K562 (cell line): ENCODE measurements around the gene AKAP12. TPM values are rescaled to one million over a fixed set of nuclear protein-coding genes. Genes with fewer than 3 reads are reported as not detected.
A peak's percentile ranks its signal among the peaks of the same experiment; 100 is the strongest.

Experiments used
- BRD9 ChIP-seq: fragments of 450-650 bp; IDR thresholded peaks from 2 replicates; pipeline ENCODE4 v1.6.1; 2018; ENCODE audit warnings: low read depth; ENCODE audit not compliant: partially characterized antibody
- CXXC5 ChIP-seq: fragments of 250-450 bp; sonication (Bioruptor Pico); IDR thresholded peaks from 2 replicates; pipeline ENCODE4 v1.8.0; 2022; ENCODE audit warnings: inconsistent platforms, mild to moderate bottlenecking, moderate library complexity
- KAT8 ChIP-seq: fragments of 450-650 bp; IDR thresholded peaks from 2 replicates; pipeline ENCODE4 v1.6.1; 2016; ENCODE audit warnings: low read depth, mild to moderate bottlenecking
- MCM2 ChIP-seq: fragments of 450-650 bp; IDR thresholded peaks from 2 replicates; pipeline ENCODE4 v1.6.1; 2017; ENCODE audit warnings: low read depth, mild to moderate bottlenecking
- PML ChIP-seq: IDR thresholded peaks from 2 replicates; pipeline ENCODE4 v1.6.1; 2012; ENCODE audit warnings: low read length, inconsistent platforms
- ZNF668 ChIP-seq: fragments of 250-450 bp; sonication (Bioruptor Pico); IDR thresholded peaks from 2 replicates; pipeline ENCODE4 v1.8.0; 2022; ENCODE audit warnings: mild to moderate bottlenecking, inconsistent platforms
- polyA plus RNA-seq, 8 experiments: library from polyadenylated mRNA; depleted of rRNA in 4 of 8; stranded (reverse) in 5 of 8; unstranded in 3 of 8; fragments of >200 nt; fragmentation: Nextera tagmentation in 2 of 8; fragmentation: Illumina TruSeq in 1 of 8; extraction: Ambion mirVana in 2 of 8; extraction: Trizol in 1 of 8; gene quantifications; 2 replicates each; pipeline versions ENCODE4 v1.2.1 to v1.2.3, GENCODE V29; 2011 to 2014; ENCODE audit warnings: inconsistent platforms in 1 of 8, missing spikeins in 1 of 8
- total RNA-seq, 7 experiments: library from RNA; depleted of rRNA in 6 of 7; stranded (reverse); fragments of >200 nt in 6 of 7; fragmentation: Illumina TruSeq in 2 of 7; extraction: Trizol in 2 of 7; gene quantifications; 2 replicates each; pipeline versions ENCODE4 v1.2.1 to v1.2.3, GENCODE V29; 2011 to 2021; ENCODE audit warnings: low replicate concordance in 1 of 7
- TF ChIP-seq, protein P1 (sequence below), 2 experiments: fragments of 450-650 bp; IDR thresholded peaks; 2 replicates each; pipeline ENCODE4 v1.6.1; 2016; ENCODE audit warnings: mild to moderate bottlenecking in 2 of 2, borderline replicate concordance in 1 of 2, low read depth in 1 of 2, moderate library complexity in 1 of 2
- TF ChIP-seq, protein P2 (sequence below): sonication (generic); formaldehyde crosslinking; IDR thresholded peaks from 2 replicates; pipeline ENCODE4 v1.8.0; 2022; ENCODE audit warnings: missing genetic modification reagents, mild to moderate bottlenecking, borderline replicate concordance
- TF ChIP-seq, protein P3 (sequence below): sonication (generic); formaldehyde crosslinking; IDR thresholded peaks from 2 replicates; pipeline ENCODE4 v1.8.1; 2023; ENCODE audit warnings: mild to moderate bottlenecking, missing genetic modification reagents
- TF ChIP-seq, protein P4 (sequence below): sonication (generic); formaldehyde crosslinking; IDR thresholded peaks from 2 replicates; pipeline ENCODE4 v1.5.0; 2020; ENCODE audit warnings: missing genetic modification reagents

Gene AKAP12
- total and polyA plus RNA-seq, 9 of the 15 experiments (the other 6 are each of a cell fraction or from before 2014, with no cell fraction given) = 0.08 to 2.0 (median 0.62) TPM

DNA sequence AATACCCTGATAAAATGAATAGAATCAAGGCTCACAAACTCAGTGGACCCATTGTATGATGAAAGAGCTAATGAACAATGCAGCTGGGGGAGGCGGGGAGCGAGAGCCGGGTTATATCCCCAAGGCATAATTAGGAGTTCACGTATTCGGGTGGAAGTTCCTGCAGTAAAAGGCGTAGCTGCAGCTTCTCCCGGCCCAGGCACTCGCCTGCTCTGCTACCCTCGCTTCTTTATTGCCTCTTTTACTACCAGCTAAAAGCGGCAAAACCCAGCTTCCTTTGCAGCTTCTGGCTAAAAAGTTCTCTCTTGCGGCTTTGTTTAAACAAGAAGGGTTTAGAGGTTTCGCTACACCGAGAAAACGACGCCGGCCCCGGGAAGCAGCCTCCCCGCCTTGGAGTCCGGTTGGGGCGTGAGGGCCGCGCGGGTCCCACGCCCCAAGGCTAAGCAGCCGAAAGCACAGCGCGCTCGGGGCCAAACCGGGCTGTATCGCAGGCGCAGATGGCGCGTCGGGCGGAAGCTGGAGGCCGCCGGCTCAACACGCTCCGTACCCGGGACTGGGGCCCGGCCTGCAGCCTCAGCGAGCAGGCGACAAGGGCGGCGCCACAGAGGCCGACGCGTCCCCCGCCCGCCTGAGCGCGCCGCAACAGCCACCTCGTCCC is 150.0 kb downstream of the AKAP12 start (continued):
- TF ChIP-seq, protein P1, sequence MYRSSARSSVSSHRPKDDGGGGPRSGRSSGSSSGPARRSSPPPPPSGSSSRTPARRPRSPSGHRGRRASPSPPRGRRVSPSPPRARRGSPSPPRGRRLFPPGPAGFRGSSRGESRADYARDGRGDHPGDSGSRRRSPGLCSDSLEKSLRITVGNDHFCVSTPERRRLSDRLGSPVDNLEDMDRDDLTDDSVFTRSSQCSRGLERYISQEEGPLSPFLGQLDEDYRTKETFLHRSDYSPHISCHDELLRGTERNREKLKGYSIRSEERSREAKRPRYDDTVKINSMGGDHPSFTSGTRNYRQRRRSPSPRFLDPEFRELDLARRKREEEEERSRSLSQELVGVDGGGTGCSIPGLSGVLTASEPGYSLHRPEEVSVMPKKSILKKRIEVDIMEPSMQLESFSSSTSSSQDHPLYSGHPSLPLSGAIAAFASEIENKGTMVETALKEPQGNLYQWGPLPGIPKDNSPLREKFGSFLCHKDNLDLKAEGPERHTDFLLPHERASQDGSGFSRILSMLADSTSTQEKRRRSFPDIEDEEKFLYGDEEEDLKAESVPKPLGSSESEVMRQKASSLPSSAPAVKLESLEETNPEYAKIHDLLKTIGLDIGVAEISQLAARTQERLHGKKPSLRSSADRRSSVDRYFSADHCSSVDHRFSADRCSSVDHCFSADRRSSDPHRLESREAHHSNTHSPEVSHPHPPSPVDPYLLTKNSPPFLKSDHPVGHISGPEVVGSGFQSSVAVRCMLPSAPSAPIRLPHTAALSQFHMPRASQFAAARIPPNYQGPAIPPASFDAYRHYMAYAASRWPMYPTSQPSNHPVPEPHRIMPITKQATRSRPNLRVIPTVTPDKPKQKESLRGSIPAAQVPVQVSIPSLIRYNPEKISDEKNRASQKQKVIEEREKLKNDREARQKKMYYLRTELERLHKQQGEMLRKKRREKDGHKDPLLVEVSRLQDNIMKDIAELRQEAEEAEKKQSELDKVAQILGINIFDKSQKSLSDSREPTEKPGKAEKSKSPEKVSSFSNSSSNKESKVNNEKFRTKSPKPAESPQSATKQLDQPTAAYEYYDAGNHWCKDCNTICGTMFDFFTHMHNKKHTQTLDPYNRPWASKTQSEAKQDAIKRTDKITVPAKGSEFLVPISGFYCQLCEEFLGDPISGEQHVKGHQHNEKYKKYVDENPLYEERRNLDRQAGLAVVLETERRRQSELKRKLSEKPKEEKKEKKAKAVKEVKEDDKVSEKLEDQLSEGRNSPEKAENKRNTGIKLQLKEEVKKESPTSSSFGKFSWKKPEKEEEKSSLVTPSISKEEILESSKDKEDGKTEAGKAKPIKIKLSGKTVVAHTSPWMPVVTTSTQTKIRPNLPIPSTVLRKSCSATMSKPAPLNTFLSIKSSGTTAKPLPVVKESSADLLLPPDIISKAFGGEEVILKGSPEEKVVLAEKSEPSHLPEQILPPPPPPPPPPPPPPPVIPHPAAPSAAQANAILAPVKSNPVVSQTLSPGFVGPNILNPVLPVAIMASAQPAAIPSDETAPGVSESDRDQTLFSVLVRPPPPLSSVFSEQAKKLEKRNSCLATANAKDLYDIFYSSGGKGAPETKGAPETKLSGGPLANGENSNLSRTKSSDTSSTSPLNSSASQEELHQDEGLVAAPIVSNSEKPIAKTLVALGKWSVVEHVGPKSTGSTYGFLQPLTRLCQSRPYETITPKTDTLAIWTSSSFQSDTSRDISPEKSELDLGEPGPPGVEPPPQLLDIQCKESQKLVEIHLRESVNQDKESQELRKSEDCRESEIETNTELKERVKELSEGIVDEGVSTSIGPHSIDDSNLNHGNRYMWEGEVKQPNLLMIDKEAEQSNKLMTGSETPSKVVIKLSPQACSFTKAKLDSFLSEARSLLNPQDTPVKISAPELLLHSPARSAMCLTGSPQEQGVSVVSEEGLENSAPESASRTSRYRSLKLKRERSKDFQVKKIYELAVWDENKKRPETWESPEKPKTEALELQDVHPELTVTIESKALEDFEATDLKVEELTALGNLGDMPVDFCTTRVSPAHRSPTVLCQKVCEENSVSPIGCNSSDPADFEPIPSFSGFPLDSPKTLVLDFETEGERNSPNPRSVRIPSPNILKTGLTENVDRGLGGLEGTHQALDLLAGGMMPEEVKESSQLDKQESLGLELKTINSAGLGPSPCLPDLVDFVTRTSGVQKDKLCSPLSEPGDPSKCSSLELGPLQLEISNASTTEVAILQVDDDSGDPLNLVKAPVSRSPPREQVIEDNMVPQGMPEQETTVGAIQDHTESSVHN (IDR thresholded peaks at IDR 0.05; ENCODE audit: borderline replicate concordance in 1 of 2, low read depth in 1 of 2) = no peak
- no peak for TF ChIP-seq MCM2
- peak; percentile 89; the same call in 1 of the 2 replicates for TF ChIP-seq CXXC5 (CRISPR knock-in tag)
- no peak for TF ChIP-seq ZNF668
- TF ChIP-seq, protein P2, sequence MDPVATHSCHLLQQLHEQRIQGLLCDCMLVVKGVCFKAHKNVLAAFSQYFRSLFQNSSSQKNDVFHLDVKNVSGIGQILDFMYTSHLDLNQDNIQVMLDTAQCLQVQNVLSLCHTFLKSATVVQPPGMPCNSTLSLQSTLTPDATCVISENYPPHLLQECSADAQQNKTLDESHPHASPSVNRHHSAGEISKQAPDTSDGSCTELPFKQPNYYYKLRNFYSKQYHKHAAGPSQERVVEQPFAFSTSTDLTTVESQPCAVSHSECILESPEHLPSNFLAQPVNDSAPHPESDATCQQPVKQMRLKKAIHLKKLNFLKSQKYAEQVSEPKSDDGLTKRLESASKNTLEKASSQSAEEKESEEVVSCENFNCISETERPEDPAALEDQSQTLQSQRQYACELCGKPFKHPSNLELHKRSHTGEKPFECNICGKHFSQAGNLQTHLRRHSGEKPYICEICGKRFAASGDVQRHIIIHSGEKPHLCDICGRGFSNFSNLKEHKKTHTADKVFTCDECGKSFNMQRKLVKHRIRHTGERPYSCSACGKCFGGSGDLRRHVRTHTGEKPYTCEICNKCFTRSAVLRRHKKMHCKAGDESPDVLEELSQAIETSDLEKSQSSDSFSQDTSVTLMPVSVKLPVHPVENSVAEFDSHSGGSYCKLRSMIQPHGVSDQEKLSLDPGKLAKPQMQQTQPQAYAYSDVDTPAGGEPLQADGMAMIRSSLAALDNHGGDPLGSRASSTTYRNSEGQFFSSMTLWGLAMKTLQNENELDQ (CRISPR knock-in tag) = no peak
- no peak for TF ChIP-seq KAT8
- TF ChIP-seq, protein P3, sequence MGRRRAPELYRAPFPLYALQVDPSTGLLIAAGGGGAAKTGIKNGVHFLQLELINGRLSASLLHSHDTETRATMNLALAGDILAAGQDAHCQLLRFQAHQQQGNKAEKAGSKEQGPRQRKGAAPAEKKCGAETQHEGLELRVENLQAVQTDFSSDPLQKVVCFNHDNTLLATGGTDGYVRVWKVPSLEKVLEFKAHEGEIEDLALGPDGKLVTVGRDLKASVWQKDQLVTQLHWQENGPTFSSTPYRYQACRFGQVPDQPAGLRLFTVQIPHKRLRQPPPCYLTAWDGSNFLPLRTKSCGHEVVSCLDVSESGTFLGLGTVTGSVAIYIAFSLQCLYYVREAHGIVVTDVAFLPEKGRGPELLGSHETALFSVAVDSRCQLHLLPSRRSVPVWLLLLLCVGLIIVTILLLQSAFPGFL (CRISPR knock-in tag) = no peak
- 0 out of 2 replicates have a peak, but pooled peaks have one; percentile 26 for TF ChIP-seq PML
- TF ChIP-seq, protein P4, sequence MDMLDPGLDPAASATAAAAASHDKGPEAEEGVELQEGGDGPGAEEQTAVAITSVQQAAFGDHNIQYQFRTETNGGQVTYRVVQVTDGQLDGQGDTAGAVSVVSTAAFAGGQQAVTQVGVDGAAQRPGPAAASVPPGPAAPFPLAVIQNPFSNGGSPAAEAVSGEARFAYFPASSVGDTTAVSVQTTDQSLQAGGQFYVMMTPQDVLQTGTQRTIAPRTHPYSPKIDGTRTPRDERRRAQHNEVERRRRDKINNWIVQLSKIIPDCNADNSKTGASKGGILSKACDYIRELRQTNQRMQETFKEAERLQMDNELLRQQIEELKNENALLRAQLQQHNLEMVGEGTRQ = no peak
- TF ChIP-seq BRD9 = no peak
